Right kidney (tissue), 1 donor: ENCODE measurements around the gene DNAH12.
"Not testable (repeated sequence)": the region's sequence is repeated elsewhere in the genome, so short reads cannot be mapped to it uniquely, and the experiment has no call there.

Experiments
- DNase-seq: peaks from one replicate; pipeline ENCODE4 v3.0.0-alpha.2; 2016

Gene DNAH12

GRCh38 chr3:57303520-57303919 lies 240.6 kb downstream of the DNAH12 start:
- not testable (repeated sequence) for DNase-seq

- DNase-seq = no peak
Observed at GRCh38 chr3:57298041-57298440, 246.1 kb downstream of the DNAH12 start.

DNA sequence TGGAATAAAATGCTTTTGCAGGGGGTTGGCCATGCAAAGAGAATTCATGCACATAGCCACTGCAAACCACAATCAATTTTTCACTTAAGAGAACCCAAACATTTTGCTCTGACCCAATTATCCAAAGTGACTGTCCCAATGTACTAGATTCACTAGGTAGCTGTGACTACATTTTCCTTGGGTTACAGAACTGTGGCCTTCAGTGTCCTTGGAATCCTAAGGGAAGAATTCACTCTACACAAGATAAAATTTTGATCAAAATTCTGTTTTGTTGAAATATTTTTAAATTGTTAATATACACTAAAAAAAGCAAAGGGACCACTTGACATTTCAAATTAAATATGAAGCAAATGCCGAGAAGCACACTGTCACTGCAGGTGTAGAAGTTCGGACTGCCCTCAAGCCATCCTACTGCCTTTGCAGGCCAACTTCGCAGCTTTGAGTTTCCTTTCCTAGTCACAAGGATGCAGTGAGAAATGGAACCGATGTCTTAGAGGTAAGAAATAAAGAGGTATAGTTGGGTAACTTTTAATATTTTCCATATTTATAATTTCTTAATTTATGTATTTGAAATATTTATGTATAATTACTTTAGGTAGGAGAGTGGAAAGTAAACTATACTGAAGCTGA lies 251.1 kb downstream of the DNAH12 start:
- no peak for DNase-seq

GRCh38 chr3:57292159-57292896 lies 251.8 kb downstream of the DNAH12 start, which contains the start of gene ASB14:
ASB14 (minus strand) TSS chr3:57292685; CDS start chr3:57292033, 652 bp downstream.
- DNase-seq = no peak

- DNase-seq = no peak
Observed at GRCh38 chr3:57288403-57288802, 255.7 kb downstream of the DNAH12 start.

- no peak for DNase-seq
Observed at GRCh38 chr3:57287205-57287604, 256.9 kb downstream of the DNAH12 start.

GRCh38 chr3:57283334-57283733 lies 260.8 kb downstream of the DNAH12 start:
- DNase-seq = no peak

- no peak for DNase-seq
Observed at GRCh38 chr3:57281715-57282114, 262.4 kb downstream of the DNAH12 start.

DNA sequence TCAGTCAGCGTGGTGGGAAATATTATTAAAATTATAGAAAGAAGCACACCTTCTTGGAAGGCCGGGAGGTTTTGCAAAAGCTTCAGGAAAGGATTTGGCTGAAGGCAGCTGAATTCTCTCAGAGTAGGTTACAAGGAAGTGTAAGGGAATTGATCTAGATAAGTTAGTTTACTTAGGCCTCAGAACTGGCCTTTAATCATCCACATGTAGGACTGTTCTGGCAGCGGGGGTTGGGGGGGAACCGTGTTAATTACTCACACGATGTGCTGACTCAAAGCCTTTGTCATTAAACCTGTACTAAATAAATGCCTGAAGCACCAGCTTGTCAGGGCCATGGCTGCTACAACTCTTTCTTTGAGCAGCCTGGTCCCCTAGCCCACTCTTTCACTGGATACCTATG lies 264.5 kb downstream of the DNAH12 start:
- no peak for DNase-seq

DNA sequence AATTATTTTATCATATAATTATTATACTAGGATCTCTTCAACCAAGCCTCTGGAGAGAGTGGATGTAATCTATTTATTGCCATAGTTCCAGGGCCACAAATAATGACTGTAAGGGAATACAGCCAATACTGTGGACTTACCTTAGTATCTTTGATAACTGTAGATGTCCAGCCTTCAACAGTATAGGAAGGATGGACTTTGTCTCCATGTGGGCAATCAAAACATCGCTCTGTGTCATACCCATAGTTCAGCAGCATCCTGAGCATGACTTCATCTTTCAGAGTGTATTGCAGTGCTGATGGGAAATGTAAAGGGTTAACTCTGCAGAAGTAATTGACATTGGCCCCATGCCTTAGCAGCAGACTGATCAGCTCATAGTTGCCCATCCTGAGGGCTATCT lies 265.9 kb downstream of the DNAH12 start:
- DNase-seq = no peak

DNA sequence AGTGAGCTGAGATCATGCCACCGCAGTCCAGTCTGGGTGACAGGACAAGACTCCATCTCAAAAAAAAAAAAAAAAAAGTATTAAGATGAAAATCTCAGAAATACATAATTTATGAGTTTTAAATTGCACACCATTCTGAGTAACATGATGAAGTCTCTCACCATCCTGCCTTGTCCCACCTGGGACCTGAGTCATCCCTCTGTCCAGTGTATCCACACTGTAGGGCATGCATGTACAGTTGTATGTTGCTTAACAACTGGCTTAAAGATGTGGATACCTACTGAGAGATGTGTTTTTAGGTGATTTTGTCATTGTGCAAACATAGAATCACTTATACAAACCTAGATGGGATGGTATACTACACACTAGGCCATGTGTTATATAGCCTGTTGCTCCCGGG lies 268.8 kb downstream of the DNAH12 start:
- DNase-seq = no peak

- no peak for DNase-seq
Observed at GRCh38 chr3:57274845-57275244, 269.3 kb downstream of the DNAH12 start.

GRCh38 chr3:57268416-57268815 lies 275.7 kb downstream of the DNAH12 start:
- DNase-seq = no peak

DNA sequence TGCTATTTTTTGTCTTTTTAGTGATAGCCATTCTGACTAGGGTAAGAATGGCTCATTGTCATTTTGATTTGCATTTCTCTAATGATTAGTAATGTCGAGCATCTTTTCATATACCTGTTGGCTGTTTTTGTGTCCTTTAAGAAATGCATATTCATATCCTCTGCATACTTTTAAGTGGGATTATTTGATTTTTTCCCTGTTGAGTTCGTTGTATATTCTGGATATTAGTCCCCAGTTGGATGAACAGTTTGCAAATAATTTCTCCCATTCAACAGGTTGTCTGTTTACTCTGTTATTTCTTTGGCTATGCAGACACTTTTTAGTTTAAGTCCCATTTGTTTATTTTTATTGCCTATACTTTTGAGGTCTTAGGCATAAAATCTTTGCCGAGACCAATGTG lies 282.2 kb downstream of the DNAH12 start:
- no peak for DNase-seq

DNA sequence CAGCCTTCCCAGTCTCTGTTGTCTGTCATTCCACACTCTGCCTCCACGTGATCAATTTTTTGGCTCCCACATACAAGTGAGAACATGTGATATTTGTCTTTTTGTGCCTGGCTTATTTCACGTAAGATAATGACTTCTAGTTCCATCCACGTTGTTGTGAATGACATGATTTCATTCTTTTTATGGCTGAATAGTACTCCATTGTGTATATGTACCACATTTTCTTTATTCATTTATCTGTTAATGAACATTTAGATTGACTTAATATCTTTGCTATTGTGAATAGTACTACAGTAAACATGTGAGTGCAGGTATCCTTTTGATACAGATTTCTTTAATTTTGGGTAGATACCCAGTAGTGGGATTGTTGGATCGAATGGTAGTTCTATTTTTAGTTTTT lies 283.0 kb downstream of the DNAH12 start:
- no peak for DNase-seq

GRCh38 chr3:57257678-57258077 lies 286.5 kb downstream of the DNAH12 start:
- DNase-seq = no peak

- no peak for DNase-seq
Observed at GRCh38 chr3:57256844-57257243, 287.3 kb downstream of the DNAH12 start.

DNA sequence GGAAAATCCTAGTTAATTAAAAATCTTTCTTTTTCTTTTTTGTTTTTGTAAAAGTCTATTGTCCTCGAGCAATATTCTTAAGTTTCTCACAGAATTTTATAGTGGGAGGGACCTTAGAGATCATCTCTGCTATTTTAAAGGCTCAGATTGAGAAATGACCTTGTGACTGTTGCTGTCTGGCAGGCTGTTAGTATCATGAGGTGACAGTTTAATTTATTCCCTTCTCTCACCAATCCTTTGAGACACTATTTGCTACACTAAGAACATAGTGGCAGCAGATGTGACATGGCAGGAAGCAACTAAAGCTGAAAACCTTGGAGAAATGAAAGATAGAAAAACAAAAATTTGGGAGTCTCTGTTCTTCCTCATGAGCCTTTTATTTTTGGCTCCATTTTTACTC lies 291.7 kb downstream of the DNAH12 start:
- DNase-seq = no peak

- no peak for DNase-seq
Observed at GRCh38 chr3:57244946-57245345, 299.2 kb downstream of the DNAH12 start.
